ENCODE results near the gene DENND2D. TPM values are rescaled to one million over a fixed set of nuclear protein-coding genes. Genes with fewer than 3 reads are reported as not detected.

The DENND2D gene, protein sequence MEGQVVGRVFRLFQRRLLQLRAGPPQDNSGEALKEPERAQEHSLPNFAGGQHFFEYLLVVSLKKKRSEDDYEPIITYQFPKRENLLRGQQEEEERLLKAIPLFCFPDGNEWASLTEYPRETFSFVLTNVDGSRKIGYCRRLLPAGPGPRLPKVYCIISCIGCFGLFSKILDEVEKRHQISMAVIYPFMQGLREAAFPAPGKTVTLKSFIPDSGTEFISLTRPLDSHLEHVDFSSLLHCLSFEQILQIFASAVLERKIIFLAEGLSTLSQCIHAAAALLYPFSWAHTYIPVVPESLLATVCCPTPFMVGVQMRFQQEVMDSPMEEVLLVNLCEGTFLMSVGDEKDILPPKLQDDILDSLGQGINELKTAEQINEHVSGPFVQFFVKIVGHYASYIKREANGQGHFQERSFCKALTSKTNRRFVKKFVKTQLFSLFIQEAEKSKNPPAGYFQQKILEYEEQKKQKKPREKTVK
- 5.7 and 8.9 TPM in 2 replicates for total RNA-seq

GRCh38 chr1:111199881-111200801 is at the start of gene DENND2D:
TSS of gene DENND2D (minus strand) at chr1:111200646. CDS start at chr1:111200459, 187 bp downstream.

GRCh38 chr1:111227434-111227833 is 27.0 kb upstream of the DENND2D start, which contains the start of gene CHI3L2:
TSS of gene CHI3L2 (plus strand) at chr1:111227713. CDS start at chr1:111227730, 17 bp downstream.

GRCh38 chr1:111139956-111140679 is 60.3 kb downstream of the DENND2D start, which contains the start of the genes CEPT1 and DRAM2:
TSS of gene CEPT1 (plus strand) at chr1:111140223. CDS start at chr1:111147715, 7,492 bp downstream.
TSS of gene DRAM2 (minus strand) at chr1:111140093. CDS start at chr1:111131554, 8,539 bp downstream.

Other genes starting within 250 kb of the DENND2D start
- gene LRIF1, start 236.7 kb downstream of the DENND2D start, total RNA-seq, result 3.8 and 8.4 TPM in 2 replicates
- 43.5 and 58.5 TPM in 2 replicates for gene DRAM2, start 60.6 kb downstream of the DENND2D start, total RNA-seq
- gene CEPT1, start 60.4 kb downstream of the DENND2D start, total RNA-seq, result 33.2 and 38.5 TPM in 2 replicates
- 5.7 and 8.8 TPM in 2 replicates for gene CHI3L2, start 27.1 kb upstream of the DENND2D start, total RNA-seq
- 0.26 TPM in 1 of 2 replicates, not detected in the other for gene CHIA, start 90.2 kb upstream of the DENND2D start, total RNA-seq
- 0.43 and 0.63 TPM in 2 replicates for gene OVGP1, start 227.1 kb upstream of the DENND2D start, total RNA-seq
- gene WDR77, start 248.6 kb upstream of the DENND2D start, total RNA-seq, result 15.3 and 20.5 TPM in 2 replicates
- gene ATP5PB, start 248.8 kb upstream of the DENND2D start, total RNA-seq, result 267 and 268 TPM in 2 replicates